ENCODE results near the gene RAB44. TPM values are rescaled to one million over a fixed set of nuclear protein-coding genes. Genes with fewer than 3 reads are reported as not detected.

The RAB44 gene
- total and polyA plus RNA-seq, 2 of the 13 experiments (the other 11 are each of a cell fraction or from before 2014, with no cell fraction given): not detected

DNA sequence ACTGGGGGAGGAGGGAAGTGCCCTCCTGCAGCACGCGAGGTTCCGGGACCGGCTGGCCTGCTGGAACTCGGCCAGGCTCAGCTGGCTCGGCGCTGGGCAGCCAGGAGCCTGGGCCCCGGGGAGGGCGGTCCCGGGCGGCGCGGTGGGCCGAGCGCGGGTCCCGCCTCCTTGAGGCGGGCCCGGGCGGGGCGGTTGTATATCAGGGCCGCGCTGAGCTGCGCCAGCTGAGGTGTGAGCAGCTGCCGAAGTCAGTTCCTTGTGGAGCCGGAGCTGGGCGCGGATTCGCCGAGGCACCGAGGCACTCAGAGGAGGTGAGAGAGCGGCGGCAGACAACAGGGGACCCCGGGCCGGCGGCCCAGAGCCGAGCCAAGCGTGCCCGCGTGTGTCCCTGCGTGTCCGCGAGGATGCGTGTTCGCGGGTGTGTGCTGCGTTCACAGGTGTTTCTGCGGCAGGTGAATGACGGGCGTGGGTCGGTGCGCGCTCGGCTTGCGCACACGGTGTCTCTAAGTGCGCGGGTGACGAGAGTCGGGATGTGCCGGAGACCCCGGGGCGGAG is 19.1 kb upstream of the RAB44 start, which contains the start of gene CDKN1A (continued):
- TF ChIP-seq KIAA2018 (CRISPR knock-in tag; IDR thresholded peaks at IDR 0.05; ENCODE audit: borderline replicate concordance) (peak; percentile 91; the same call in 1 of the 2 replicates), SMAD9 (CRISPR knock-in tag; IDR thresholded peaks at IDR 0.05) (no peak), ZNF724P (CRISPR knock-in tag; IDR thresholded peaks at IDR 0.05; ENCODE audit: borderline replicate concordance) (peak; percentile 85; the same call in 1 of the 2 replicates), ATF1 (CRISPR knock-in tag; IDR thresholded peaks at IDR 0.05) (no peak), MTA3 (CRISPR knock-in tag; IDR thresholded peaks at IDR 0.05) (no peak), SAFB2 (CRISPR knock-in tag; IDR thresholded peaks at IDR 0.05; ENCODE audit: borderline replicate concordance, low read depth) (no peak; the same call in 1 of the 2 replicates), KMT2B (CRISPR knock-in tag; IDR thresholded peaks at IDR 0.05) (0 out of 2 replicates have a peak, but pooled peaks have one; percentile 31), GATAD1 (CRISPR knock-in tag; IDR thresholded peaks at IDR 0.05) (0 out of 2 replicates have a peak, but pooled peaks have one; percentile 10), PHF5A (CRISPR knock-in tag; IDR thresholded peaks at IDR 0.05; ENCODE audit: low read depth, unreplicated experiment) (peak; percentile 27), PAWR (CRISPR knock-in tag; IDR thresholded peaks at IDR 0.05; ENCODE audit: borderline replicate concordance) (no peak), ZNF350 (CRISPR knock-in tag; IDR thresholded peaks at IDR 0.05; ENCODE audit: borderline replicate concordance, low read depth) (no peak), ZNF44 (CRISPR knock-in tag; IDR thresholded peaks at IDR 0.05) (no peak), ZNF879 (CRISPR knock-in tag; IDR thresholded peaks at IDR 0.05) (no peak; the same call in 1 of the 2 replicates), ETS1 (CRISPR knock-in tag; IDR thresholded peaks at IDR 0.05) (peak; percentile 83), ZNF709 (CRISPR knock-in tag; IDR thresholded peaks at IDR 0.05) (peak; percentile 82), ZNF326 (CRISPR knock-in tag; IDR thresholded peaks at IDR 0.05; ENCODE audit: borderline replicate concordance) (no peak; the same call in 1 of the 2 replicates), KDM2A (CRISPR knock-in tag; IDR thresholded peaks at IDR 0.05; ENCODE audit: borderline replicate concordance, low read depth) (peak; percentile 91), ZNF503 (CRISPR knock-in tag; IDR thresholded peaks at IDR 0.05) (no peak), ZSCAN21 (CRISPR knock-in tag; IDR thresholded peaks at IDR 0.05; ENCODE audit: borderline replicate concordance) (peak; percentile 98)
